PC-9 (cell line): ENCODE data around the gene IGF2BP1. TPM values are rescaled to one million over a fixed set of nuclear protein-coding genes. Genes with fewer than 3 reads are reported as not detected.

Experiments
- BruUV-seq: library from RNA; stranded (reverse); fragments of 400-500 nt; replicated peaks from 2 replicates; lab custom pipeline; 2021; lab: Mats Ljungman, UMichigan
- CTCF ChIA-PET: fragments of 300-600 bp; sonication (Branson Sonifier 250); formaldehyde crosslinking; loops from one replicate; lab custom pipeline; 2022; ENCODE audit warnings: antibody characterized with exemption; lab: Charles Lee
- POLR2A ChIA-PET: fragments of 300-600 bp; sonication (Branson Sonifier 250); formaldehyde crosslinking; loops from one replicate; lab custom pipeline; 2022; ENCODE audit warnings: antibody characterized with exemption; ENCODE audit not compliant: unreplicated experiment; lab: Charles Lee
- DNase-seq, 2 experiments: peaks; one replicate each; pipeline versions ENCODE4 v3.0.0 to v3.0.0-alpha.2; 2015 to 2022; ENCODE audit warnings: mixed read lengths in 1 of 2
- H2AFZ ChIP-seq: fragments of 200-600 bp; sonication (generic); 2 replicates; pipeline ENCODE4 v1.8.1; 2017; ENCODE audit warnings: antibody characterized with exemption
- H3F3A ChIP-seq: fragments of 200-600 bp; sonication (generic); 2 replicates; pipeline ENCODE4 v1.8.1; 2017; ENCODE audit warnings: antibody characterized with exemption, mild to moderate bottlenecking, low read depth; ENCODE audit not compliant: insufficient read depth
- H3K27ac ChIP-seq: fragments of 200-600 bp; sonication (generic); 2 replicates; pipeline ENCODE4 v1.6.1; 2016; ENCODE audit warnings: mixed run types
- H3K27me3 ChIP-seq: fragments of 200-600 bp; sonication (generic); 2 replicates; pipeline ENCODE4 v1.6.1; 2016; ENCODE audit warnings: low read depth, mixed run types; ENCODE audit not compliant: insufficient read depth
- H3K36me3 ChIP-seq: fragments of 200-600 bp; sonication (generic); 2 replicates; pipeline ENCODE4 v1.6.1; 2016; ENCODE audit warnings: low read depth, mixed run types
- H3K4me1 ChIP-seq: fragments of 200-600 bp; sonication (generic); replicated peaks from 2 replicates; pipeline ENCODE4 v1.6.1; 2016; ENCODE audit warnings: mixed run types; ENCODE audit not compliant: insufficient read depth
- H3K4me2 ChIP-seq: fragments of 200-600 bp; sonication (generic); 2 replicates; pipeline ENCODE4 v1.6.1; 2017; ENCODE audit warnings: mixed run types
- H3K4me3 ChIP-seq: fragments of 200-600 bp; sonication (generic); 2 replicates; pipeline ENCODE4 v1.6.1; 2016; ENCODE audit warnings: mixed run types
- H3K79me2 ChIP-seq: fragments of 200-600 bp; sonication (generic); 2 replicates; pipeline ENCODE4 v1.6.1; 2017; ENCODE audit warnings: low read depth, mixed run types
- H3K9me2 ChIP-seq: fragments of 200-600 bp; sonication (generic); 2 replicates; pipeline ENCODE4 v1.8.1; 2017; ENCODE audit warnings: mild to moderate bottlenecking; ENCODE audit not compliant: insufficient read depth
- H3K9me3 ChIP-seq: fragments of 200-600 bp; sonication (generic); 2 replicates; pipeline ENCODE4 v1.8.1; 2016; ENCODE audit warnings: low read depth; ENCODE audit not compliant: insufficient read depth
- H4K20me1 ChIP-seq: fragments of 200-600 bp; sonication (generic); 2 replicates; pipeline ENCODE4 v1.8.1; 2017; ENCODE audit not compliant: insufficient read depth
- EZH2 ChIP-seq: fragments of 200-600 bp; sonication (generic); IDR thresholded peaks from 2 replicates; pipeline ENCODE4 v1.8.0; 2017; ENCODE audit warnings: antibody characterized with exemption, low read depth
- intact Hi-C: fragments of 100-400 bp; cut with micrococcal nuclease; formaldehyde crosslinking; loops from one replicate; pipeline ENCODE4 v1.10.0; 2022; ENCODE audit not compliant: unreplicated experiment
- total RNA-seq: library from RNA; stranded (reverse); gene quantifications from 2 replicates; pipeline ENCODE4 v1.2.3, GENCODE V29; 2021
- TF ChIP-seq, protein P1 (sequence below): fragments of 200-600 bp; sonication (generic); conservative IDR thresholded peaks from 2 replicates; pipeline ENCODE4 v1.6.1; 2017; ENCODE audit warnings: mixed run types, antibody characterized with exemption, mild to moderate bottlenecking, moderate library complexity

The IGF2BP1 gene
- total RNA-seq, 1 experiment from 2014 or later: 57.4 TPM

DNA sequence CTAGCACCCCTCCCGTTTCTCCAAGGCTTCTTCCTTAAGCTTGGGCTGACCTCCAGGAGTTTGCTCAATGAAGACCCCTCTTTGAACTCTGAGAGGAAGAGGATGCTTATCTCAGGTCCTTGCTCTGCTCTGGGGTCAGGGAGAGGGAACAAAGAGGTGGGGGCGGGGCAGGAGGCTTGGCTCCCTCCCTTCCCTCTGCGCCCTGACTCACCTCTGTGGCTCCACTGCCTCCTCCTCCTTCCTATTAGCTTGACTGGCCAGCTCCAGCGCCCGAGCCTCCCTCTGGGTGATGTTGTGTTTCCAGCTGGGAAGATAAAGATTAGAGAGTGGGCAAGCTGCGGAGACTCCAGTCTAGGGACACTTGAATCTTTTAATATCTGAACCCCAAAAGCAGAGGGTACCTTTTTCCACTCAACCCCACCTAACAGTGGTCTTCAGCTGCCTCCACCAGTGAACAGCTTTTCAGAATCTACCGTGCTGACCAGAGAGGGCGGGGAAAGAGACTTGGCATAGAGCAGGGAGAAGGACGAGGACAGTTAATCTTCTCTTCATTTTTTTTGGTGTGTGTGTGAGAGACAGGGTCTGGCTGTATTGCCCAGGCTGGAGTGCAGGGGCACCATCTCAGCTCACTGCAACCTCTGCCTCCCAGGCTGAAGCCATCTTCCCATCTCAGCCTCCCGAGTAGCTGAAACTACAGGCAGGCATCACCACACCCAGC lies 35.5 kb upstream of the IGF2BP1 start:
- H3K4me2 ChIP-seq: peak overlapping the region; percentile 69
- POLR2A ChIA-PET: interaction anchor here (0.6 kb wide), 1 partner anchor 386 kb away, joined by 4 read pairs; no protein-coding TSS in a partner anchor
- CTCF ChIA-PET: no interaction called here

DNA sequence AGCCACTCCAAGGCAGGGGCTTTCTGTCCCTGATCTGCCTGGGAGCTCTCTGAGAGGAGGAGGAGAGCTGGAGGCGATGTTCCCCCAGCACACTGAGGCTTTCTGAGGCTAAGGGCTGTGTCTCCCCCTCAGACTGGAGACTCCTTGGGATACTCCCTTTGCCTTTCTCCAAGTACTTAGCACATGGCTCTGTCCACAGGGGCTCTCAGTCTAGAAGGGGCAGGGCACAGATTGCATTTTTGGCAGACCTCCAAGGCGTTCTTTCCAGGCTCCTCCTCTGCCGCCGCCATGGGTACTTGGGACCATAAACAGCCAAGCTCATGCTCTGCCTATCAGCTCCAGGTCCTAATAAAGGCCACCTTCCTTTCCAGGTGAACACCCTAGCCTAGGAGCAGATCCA lies 27.0 kb upstream of the IGF2BP1 start:
- H3K9me2 ChIP-seq: no peaks in the 10 kb centered on the region
- no peaks in the 10 kb centered on the region for H4K20me1 ChIP-seq
- H3K4me1 ChIP-seq: peaks cover 27% of the 10 kb centered on the region
- no peak overlapping the region for H3K27ac ChIP-seq
- ChIA-PET POLR2A (no interaction called here), CTCF (no interaction called here)
- no peaks in the 10 kb centered on the region for H3K36me3 ChIP-seq
- no peaks in the 10 kb centered on the region for H3K79me2 ChIP-seq
- peaks cover 21% of the 10 kb centered on the region; the same call in 1 of the 2 replicates for H3F3A ChIP-seq
- no peaks in the 10 kb centered on the region for H3K9me3 ChIP-seq
- TF ChIP-seq, protein P1, sequence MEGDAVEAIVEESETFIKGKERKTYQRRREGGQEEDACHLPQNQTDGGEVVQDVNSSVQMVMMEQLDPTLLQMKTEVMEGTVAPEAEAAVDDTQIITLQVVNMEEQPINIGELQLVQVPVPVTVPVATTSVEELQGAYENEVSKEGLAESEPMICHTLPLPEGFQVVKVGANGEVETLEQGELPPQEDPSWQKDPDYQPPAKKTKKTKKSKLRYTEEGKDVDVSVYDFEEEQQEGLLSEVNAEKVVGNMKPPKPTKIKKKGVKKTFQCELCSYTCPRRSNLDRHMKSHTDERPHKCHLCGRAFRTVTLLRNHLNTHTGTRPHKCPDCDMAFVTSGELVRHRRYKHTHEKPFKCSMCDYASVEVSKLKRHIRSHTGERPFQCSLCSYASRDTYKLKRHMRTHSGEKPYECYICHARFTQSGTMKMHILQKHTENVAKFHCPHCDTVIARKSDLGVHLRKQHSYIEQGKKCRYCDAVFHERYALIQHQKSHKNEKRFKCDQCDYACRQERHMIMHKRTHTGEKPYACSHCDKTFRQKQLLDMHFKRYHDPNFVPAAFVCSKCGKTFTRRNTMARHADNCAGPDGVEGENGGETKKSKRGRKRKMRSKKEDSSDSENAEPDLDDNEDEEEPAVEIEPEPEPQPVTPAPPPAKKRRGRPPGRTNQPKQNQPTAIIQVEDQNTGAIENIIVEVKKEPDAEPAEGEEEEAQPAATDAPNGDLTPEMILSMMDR: no peak
- TF ChIP-seq EZH2: no peak
- no peaks in the 10 kb centered on the region for H3K27me3 ChIP-seq
- no peak overlapping the region for H3K4me2 ChIP-seq
- no peak overlapping the region for H3K4me3 ChIP-seq
- BruUV-seq: no TSS peak
- DNase-seq: peak in 1 of 2 experiments; percentile 26
- intact Hi-C loops: no loop called here
- H2AFZ ChIP-seq: no peak overlapping the region

More for the DNA sequence above, 35.5 kb upstream of the IGF2BP1 start:
- Histone ChIP-seq H4K20me1 (no peaks in the 10 kb centered on the region), H3K27ac (no peak overlapping the region), H3K9me3 (no peaks in the 10 kb centered on the region), H3K27me3 (no peaks in the 10 kb centered on the region), H3K79me2 (no peaks in the 10 kb centered on the region), H2AFZ (peak overlapping the region; percentile 69; the same call in 1 of the 2 replicates), H3K4me1 (peaks cover 18% of the 10 kb centered on the region), H3K4me3 (peak overlapping the region; percentile 16; the same call in 1 of the 2 replicates), H3K36me3 (no peaks in the 10 kb centered on the region), H3F3A (peaks cover 11% of the 10 kb centered on the region; the same call in 1 of the 2 replicates), H3K9me2 (no peaks in the 10 kb centered on the region)
- peak; percentile 46 to 62 for DNase-seq
- TSS peak; percentile 93 for BruUV-seq
- no peak for TF ChIP-seq EZH2
- TF ChIP-seq, protein P1: no peak
- intact Hi-C loops: no loop called here

DNA sequence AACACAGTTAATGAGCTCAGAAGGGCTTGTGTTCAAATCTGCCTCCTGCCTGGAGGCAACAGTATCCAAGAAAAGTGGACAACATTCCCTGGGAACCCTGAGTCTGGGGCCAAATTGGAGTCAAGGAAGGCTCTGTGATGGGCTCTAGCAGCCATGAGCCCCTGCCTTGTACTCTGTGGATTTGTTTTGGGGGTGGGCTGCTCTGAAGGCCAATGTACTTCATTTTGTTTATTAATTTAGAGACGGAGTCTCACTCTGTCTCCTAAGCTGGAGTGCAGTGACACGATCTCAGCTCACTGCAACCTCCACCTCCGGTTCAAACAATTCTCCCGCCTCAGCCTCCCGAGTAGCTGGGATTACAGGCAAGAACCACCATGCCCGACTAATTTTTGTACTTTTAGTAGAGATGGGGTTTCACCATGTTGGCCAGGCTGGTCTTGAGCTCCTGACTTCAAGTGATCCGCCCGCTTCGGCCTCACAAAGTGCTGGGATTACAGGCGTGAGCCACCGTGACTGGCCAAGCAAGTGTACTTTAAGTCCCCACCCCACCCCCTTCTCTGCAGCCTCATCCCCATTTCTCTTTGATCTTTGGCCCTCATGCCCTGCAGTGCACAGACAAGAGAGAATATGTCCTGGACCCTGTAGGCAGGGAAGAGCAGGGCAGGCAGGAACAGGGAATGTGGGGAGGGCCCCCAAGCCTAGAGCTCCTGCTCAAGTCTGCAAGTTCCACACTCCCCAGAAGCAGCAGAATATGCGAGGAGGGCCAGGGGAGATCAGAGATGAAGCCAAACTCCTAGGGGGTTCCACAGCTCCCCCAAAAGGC lies 26.1 kb upstream of the IGF2BP1 start:
- Histone ChIP-seq H3K4me1 (peaks cover 27% of the 10 kb centered on the region), H4K20me1 (no peaks in the 10 kb centered on the region), H3K4me2 (peak overlapping the region; percentile 75), H3K4me3 (no peak overlapping the region), H3K27me3 (no peaks in the 10 kb centered on the region), H3K36me3 (no peaks in the 10 kb centered on the region), H3K9me2 (no peaks in the 10 kb centered on the region), H3K27ac (no peak overlapping the region), H3K79me2 (no peaks in the 10 kb centered on the region), H3K9me3 (no peaks in the 10 kb centered on the region), H2AFZ (no peak overlapping the region), H3F3A (peaks cover 21% of the 10 kb centered on the region; the same call in 1 of the 2 replicates)
- DNase-seq: no peak
- ChIA-PET POLR2A (no interaction called here), CTCF (no interaction called here)
- intact Hi-C loops: no loop called here
- BruUV-seq: no TSS peak
- TF ChIP-seq EZH2: no peak
- TF ChIP-seq, protein P1: no peak
